ENCODE measurements around the gene FOXP3. TPM values are rescaled to one million over a fixed set of nuclear protein-coding genes. Genes with fewer than 3 reads are reported as not detected.

FOXP3 gene
- total and polyA plus RNA-seq, 4 donors = 0.32 TPM; not detected in 3

DNA sequence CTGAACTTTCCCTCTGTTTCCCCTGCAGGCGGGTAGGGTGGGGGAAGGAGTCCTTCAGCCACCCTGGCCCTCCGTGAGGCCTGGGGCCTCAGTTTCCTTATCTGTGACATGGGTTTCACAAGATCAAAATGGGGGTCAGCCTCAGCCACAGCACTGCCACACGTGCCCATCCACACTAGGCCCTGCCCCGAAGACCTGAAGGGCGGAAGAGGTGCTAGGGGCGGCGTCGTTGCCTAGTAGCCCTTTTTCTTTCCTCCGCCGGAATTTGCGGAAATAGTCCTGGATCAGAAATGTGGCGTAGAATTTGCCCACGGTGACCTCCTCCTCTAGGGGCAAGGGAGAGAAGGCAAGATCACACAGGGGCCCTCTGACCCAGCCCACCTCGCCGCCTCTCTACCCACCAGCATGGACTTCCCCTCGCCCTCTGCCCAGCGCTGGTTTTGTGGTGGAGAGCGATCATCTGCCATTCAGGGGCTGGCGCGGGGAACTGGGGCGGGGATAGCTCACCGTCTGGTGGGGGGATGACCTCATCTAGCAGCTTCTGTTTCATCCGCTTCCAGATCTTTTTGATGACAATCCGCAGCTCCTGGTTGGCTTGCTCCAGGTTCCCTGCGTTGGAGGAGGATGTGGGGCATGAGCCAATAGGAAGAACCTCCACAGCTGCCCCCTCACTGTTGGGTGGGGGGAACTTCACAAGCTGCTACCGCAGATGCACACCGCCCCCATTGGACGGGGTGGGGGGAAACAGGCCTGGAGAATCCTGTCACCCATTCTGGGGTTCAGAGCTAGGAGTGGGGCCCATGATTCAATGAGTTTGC lies 54.9 kb downstream of the FOXP3 start:
- DNase-seq = peak in 1 of 2 donors; percentile 53
- Histone ChIP-seq H3K4me3 (ENCODE audit: low read length in 2 of 2) (no peak overlapping the region), H3K4me1 (ENCODE audit: control insufficient read depth in 1 of 2, insufficient read depth in 2 of 2, low read length in 2 of 2) (no peaks in the 10 kb centered on the region), H3K9me3 (ENCODE audit: control insufficient read depth, low read length) (no peaks in the 10 kb centered on the region), H3K27me3 (ENCODE audit: control insufficient read depth in 1 of 2, insufficient read depth in 2 of 2, low read length in 1 of 2) (no peaks in the 10 kb centered on the region), H3K36me3 (ENCODE audit: control insufficient read depth in 1 of 2, insufficient read depth in 2 of 2, low read length in 1 of 2) (no peaks in the 10 kb centered on the region), H3K27ac (ENCODE audit: low read depth in 1 of 2, low read length in 2 of 2) (no peak overlapping the region)
- no peak for ATAC-seq (ENCODE audit: low FRiP score)
- WGBS, 2 donors = 32 to 50% methylated on average over 28 of the region's 28 CpGs
- intact Hi-C loops (cut with DNase I) = no loop called here

- no peaks in the 10 kb centered on the region for H3K9me3 ChIP-seq (ENCODE audit: control insufficient read depth, low read length)
- H3K27me3 ChIP-seq (ENCODE audit: control insufficient read depth in 1 of 2, insufficient read depth in 2 of 2, low read length in 1 of 2) = no peaks in the 10 kb centered on the region
- intact Hi-C loops (cut with DNase I) = no loop called here
- no peak for DNase-seq
- no peak overlapping the region for H3K4me3 ChIP-seq (ENCODE audit: low read length in 2 of 2)
- no peaks in the 10 kb centered on the region for H3K36me3 ChIP-seq (ENCODE audit: control insufficient read depth in 1 of 2, insufficient read depth in 2 of 2, low read length in 1 of 2)
- no peak for ATAC-seq (ENCODE audit: low FRiP score)
- no peaks in the 10 kb centered on the region for H3K4me1 ChIP-seq (ENCODE audit: control insufficient read depth in 1 of 2, insufficient read depth in 2 of 2, low read length in 2 of 2)
- H3K27ac ChIP-seq (ENCODE audit: low read depth in 1 of 2, low read length in 2 of 2) = no peak overlapping the region
- WGBS, 2 donors = 89 to 90% methylated on average over 5 of the region's 5 CpGs
Observed at GRCh38 chrX:49208399-49208798, 56.1 kb downstream of the FOXP3 start.

- Histone ChIP-seq H3K27ac (ENCODE audit: low read depth in 1 of 2, low read length in 2 of 2) (no peak overlapping the region), H3K4me1 (ENCODE audit: control insufficient read depth in 1 of 2, insufficient read depth in 2 of 2, low read length in 2 of 2) (no peaks in the 10 kb centered on the region), H3K36me3 (ENCODE audit: control insufficient read depth in 1 of 2, insufficient read depth in 2 of 2, low read length in 1 of 2) (no peaks in the 10 kb centered on the region), H3K9me3 (ENCODE audit: control insufficient read depth, low read length) (no peaks in the 10 kb centered on the region), H3K27me3 (ENCODE audit: control insufficient read depth in 1 of 2, insufficient read depth in 2 of 2, low read length in 1 of 2) (no peaks in the 10 kb centered on the region), H3K4me3 (ENCODE audit: low read length in 2 of 2) (no peak overlapping the region)
- intact Hi-C loops (cut with DNase I) = no loop called here
- 73 to 87% methylated on average over 8 of the region's 8 CpGs for WGBS, 2 donors
- ATAC-seq (ENCODE audit: low FRiP score) = no peak
- DNase-seq = peak in 1 of 2 donors; percentile 58
Observed at GRCh38 chrX:49206543-49206942, 58.0 kb downstream of the FOXP3 start.

- no peaks in the 10 kb centered on the region for H3K27me3 ChIP-seq (ENCODE audit: control insufficient read depth in 1 of 2, insufficient read depth in 2 of 2, low read length in 1 of 2)
- H3K27ac ChIP-seq (ENCODE audit: low read depth in 1 of 2, low read length in 2 of 2) = no peak overlapping the region
Observed at GRCh38 chrX:49205443-49205842, 59.1 kb downstream of the FOXP3 start.

GRCh38 chrX:49204709-49205108 lies 59.8 kb downstream of the FOXP3 start:
- H3K4me3 ChIP-seq (ENCODE audit: low read length in 2 of 2) = no peak overlapping the region
- 38 to 46% methylated on average over 4 of the region's 4 CpGs for WGBS, 2 donors
- intact Hi-C loops (cut with DNase I) = loop anchor here in 1 of 2 donors (5.0 kb wide), 1 partner anchor 33 kb away; the partner anchor contains the start of gene CCDC22

More at GRCh38 chrX:49205443-49205842, 59.1 kb downstream of the FOXP3 start:
- no peaks in the 10 kb centered on the region for H3K9me3 ChIP-seq (ENCODE audit: control insufficient read depth, low read length)
- 76 to 80% methylated on average over 13 of the region's 13 CpGs for WGBS, 2 donors
- no peaks in the 10 kb centered on the region for H3K4me1 ChIP-seq (ENCODE audit: control insufficient read depth in 1 of 2, insufficient read depth in 2 of 2, low read length in 2 of 2)
- intact Hi-C loops (cut with DNase I) = no loop called here
- no peak overlapping the region for H3K4me3 ChIP-seq (ENCODE audit: low read length in 2 of 2)
- ATAC-seq (ENCODE audit: low FRiP score) = no peak
- no peaks in the 10 kb centered on the region for H3K36me3 ChIP-seq (ENCODE audit: control insufficient read depth in 1 of 2, insufficient read depth in 2 of 2, low read length in 1 of 2)
- no peak for DNase-seq

DNA sequence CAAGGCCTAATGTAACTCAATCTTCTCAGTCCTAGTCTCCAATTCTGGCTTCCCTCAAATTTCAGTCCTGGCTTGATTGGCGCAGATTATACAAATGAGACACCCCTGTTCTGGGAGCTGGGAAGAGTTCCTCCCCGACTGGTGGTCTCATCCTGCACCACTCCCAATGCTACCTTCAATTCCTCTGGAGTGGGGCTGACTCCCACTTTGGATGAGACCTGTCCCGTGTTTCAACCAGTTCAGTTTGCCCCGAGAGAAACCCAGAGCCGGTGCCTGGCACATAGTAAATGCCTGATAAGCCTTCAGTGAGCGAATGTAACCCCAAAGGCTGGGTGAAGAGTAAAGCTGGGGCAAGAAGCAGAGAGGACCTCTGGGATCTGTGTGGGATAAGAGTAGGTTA lies 60.5 kb downstream of the FOXP3 start:
- no peaks in the 10 kb centered on the region for H3K4me1 ChIP-seq (ENCODE audit: control insufficient read depth in 1 of 2, insufficient read depth in 2 of 2, low read length in 2 of 2)
- H3K9me3 ChIP-seq (ENCODE audit: control insufficient read depth, low read length) = no peaks in the 10 kb centered on the region
- intact Hi-C loops (cut with DNase I) = loop anchor here in 1 of 2 donors (5.0 kb wide), 1 partner anchor 33 kb away; the partner anchor contains the start of gene CCDC22
- no peak overlapping the region for H3K4me3 ChIP-seq (ENCODE audit: low read length in 2 of 2)
- no peak overlapping the region for H3K27ac ChIP-seq (ENCODE audit: low read depth in 1 of 2, low read length in 2 of 2)
- H3K27me3 ChIP-seq (ENCODE audit: control insufficient read depth in 1 of 2, insufficient read depth in 2 of 2, low read length in 1 of 2) = no peaks in the 10 kb centered on the region
- WGBS, 2 donors = 78 to 90% methylated on average over 6 of the region's 6 CpGs
- no peaks in the 10 kb centered on the region for H3K36me3 ChIP-seq (ENCODE audit: control insufficient read depth in 1 of 2, insufficient read depth in 2 of 2, low read length in 1 of 2)
- no peak for ATAC-seq (ENCODE audit: low FRiP score)
- DNase-seq = no peak

More at GRCh38 chrX:49204709-49205108, 59.8 kb downstream of the FOXP3 start:
- no peak for ATAC-seq (ENCODE audit: low FRiP score)
- no peak for DNase-seq
- Histone ChIP-seq H3K27me3 (ENCODE audit: control insufficient read depth in 1 of 2, insufficient read depth in 2 of 2, low read length in 1 of 2) (no peaks in the 10 kb centered on the region), H3K36me3 (ENCODE audit: control insufficient read depth in 1 of 2, insufficient read depth in 2 of 2, low read length in 1 of 2) (no peaks in the 10 kb centered on the region), H3K9me3 (ENCODE audit: control insufficient read depth, low read length) (no peaks in the 10 kb centered on the region), H3K4me1 (ENCODE audit: control insufficient read depth in 1 of 2, insufficient read depth in 2 of 2, low read length in 2 of 2) (no peaks in the 10 kb centered on the region), H3K27ac (ENCODE audit: low read depth in 1 of 2, low read length in 2 of 2) (no peak overlapping the region)

DNA sequence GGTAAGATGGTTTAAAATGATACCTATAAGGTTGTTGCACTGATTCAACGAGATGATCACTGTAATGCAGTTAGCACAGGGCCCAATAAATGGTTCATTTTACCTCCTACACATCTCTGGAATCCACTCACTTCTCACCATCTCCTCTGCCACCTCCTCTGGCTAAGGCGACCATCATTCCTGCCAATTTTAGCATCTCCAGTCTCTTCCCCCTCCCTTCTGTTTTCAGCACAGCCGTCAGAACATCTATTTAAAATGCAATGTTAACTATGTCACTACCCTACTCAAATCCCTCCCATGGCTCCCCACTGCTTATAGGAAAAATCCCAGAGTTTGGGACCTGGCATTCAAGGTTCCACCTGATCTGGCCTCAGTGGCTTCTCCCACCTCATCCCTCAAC lies 61.0 kb downstream of the FOXP3 start:
- DNase-seq (no peak), ATAC-seq (ENCODE audit: low FRiP score) (no peak)
- Histone ChIP-seq H3K4me3 (ENCODE audit: low read length in 2 of 2) (no peak overlapping the region), H3K27ac (ENCODE audit: low read depth in 1 of 2, low read length in 2 of 2) (no peak overlapping the region), H3K27me3 (ENCODE audit: control insufficient read depth in 1 of 2, insufficient read depth in 2 of 2, low read length in 1 of 2) (no peaks in the 10 kb centered on the region), H3K9me3 (ENCODE audit: control insufficient read depth, low read length) (no peaks in the 10 kb centered on the region), H3K36me3 (ENCODE audit: control insufficient read depth in 1 of 2, insufficient read depth in 2 of 2, low read length in 1 of 2) (no peaks in the 10 kb centered on the region), H3K4me1 (ENCODE audit: control insufficient read depth in 1 of 2, insufficient read depth in 2 of 2, low read length in 2 of 2) (no peaks in the 10 kb centered on the region)
- 59 to 75% methylated on average over 3 of the region's 3 CpGs for WGBS, 2 donors
- intact Hi-C loops (cut with DNase I) = loop anchor here in 1 of 2 donors (5.0 kb wide), 1 partner anchor 34 kb away; the partner anchor contains the start of gene CCDC22

GRCh38 chrX:49202022-49202421 lies 62.5 kb downstream of the FOXP3 start:
- no peak overlapping the region for H3K27ac ChIP-seq (ENCODE audit: low read depth in 1 of 2, low read length in 2 of 2)
- no peaks in the 10 kb centered on the region for H3K4me1 ChIP-seq (ENCODE audit: control insufficient read depth in 1 of 2, insufficient read depth in 2 of 2, low read length in 2 of 2)
- DNase-seq (no peak), ATAC-seq (ENCODE audit: low FRiP score) (no peak)
- 80 to 93% methylated on average over 2 of the region's 2 CpGs for WGBS, 2 donors
- intact Hi-C loops (cut with DNase I) = loop anchor here in 1 of 2 donors (5.0 kb wide), 1 partner anchor 35 kb away; the partner anchor contains the start of gene CCDC22
- H3K36me3 ChIP-seq (ENCODE audit: control insufficient read depth in 1 of 2, insufficient read depth in 2 of 2, low read length in 1 of 2) = no peaks in the 10 kb centered on the region
- no peaks in the 10 kb centered on the region for H3K9me3 ChIP-seq (ENCODE audit: control insufficient read depth, low read length)
- H3K4me3 ChIP-seq (ENCODE audit: low read length in 2 of 2) = no peak overlapping the region
- no peaks in the 10 kb centered on the region for H3K27me3 ChIP-seq (ENCODE audit: control insufficient read depth in 1 of 2, insufficient read depth in 2 of 2, low read length in 1 of 2)

Measured in aorta (tissue), 5 donors.